ENCODE data around the gene ENSA.
"Not testable (repeated sequence)": the region's sequence is repeated elsewhere in the genome, so short reads cannot be mapped to it uniquely, and the experiment has no call there.

GRCh38 chr1:150598346-150598745 is 31.1 kb downstream of the ENSA start:
- not testable (repeated sequence) for TF ChIP-seq POLR2A, BHLHE40 (IDR thresholded peaks at IDR 0.05; ENCODE audit: low read depth, low read length)
